Esophagus squamous epithelium (tissue), 5 donors: ENCODE results near the gene ARHGAP45. TPM values are rescaled to one million over a fixed set of nuclear protein-coding genes. Genes with fewer than 3 reads are reported as not detected.
A peak's percentile ranks its signal among the peaks of the same experiment; 100 is the strongest.

Experiments used
- DNase-seq: peaks from one replicate; lab custom pipeline; 2025; lab: John Stamatoyannopoulos, UW
- H3K27ac ChIP-seq, 4 donors: fragments of 200-600 bp; sonication (generic); one replicate each; pipeline ENCODE4 v1.5.1; 2016 to 2019; ENCODE audit warnings: mild to moderate bottlenecking in 1 of 4
- H3K27me3 ChIP-seq, 4 donors: fragments of 200-600 bp; sonication (generic); 1 replicate in 3 of 4; 2 replicates in 1 of 4; pipeline versions ENCODE4 v1.5.1 to v1.6.0; 2017 to 2021; ENCODE audit warnings: antibody characterized with exemption in 1 of 4
- H3K36me3 ChIP-seq, 3 donors: fragments of 200-600 bp; sonication (generic); one replicate each; pipeline ENCODE4 v1.5.1; 2016 to 2019
- H3K4me1 ChIP-seq, 3 donors: fragments of 200-600 bp; sonication (generic); one replicate each; pipeline ENCODE4 v1.5.1; 2017 to 2019
- H3K4me3 ChIP-seq, 4 donors: fragments of 200-600 bp; sonication (generic); 1 replicate in 3 of 4; 2 replicates in 1 of 4; pipeline ENCODE4 v1.5.1; 2016 to 2019; ENCODE audit warnings: mild to moderate bottlenecking in 2 of 4, moderate library complexity in 1 of 4
- H3K9me3 ChIP-seq, 3 donors: fragments of 200-600 bp; sonication (generic); one replicate each; pipeline ENCODE4 v1.5.1; 2016 to 2019
- CTCF ChIP-seq, 6 experiments: fragments of 450-650 bp in 4 of 6; fragments of 200-600 bp in 2 of 6; sonication (generic) in 2 of 6; IDR thresholded peaks; one replicate each; pipeline ENCODE4 v1.5.1; 2016 to 2019; ENCODE audit warnings: antibody characterized with exemption in 6 of 6, mild to moderate bottlenecking in 4 of 6, moderate library complexity in 4 of 6
- POLR2A ChIP-seq, 4 donors: fragments of 450-650 bp; IDR thresholded peaks; one replicate each; pipeline ENCODE4 v1.6.1; 2017; ENCODE audit warnings: antibody characterized with exemption in 4 of 4, mild to moderate bottlenecking in 4 of 4, moderate library complexity in 3 of 4
- WGBS, 2 donors: methylation state at CpG; one replicate each; pipeline ENCODE4 v1.1.5; 2018; 5-methylcytosine and 5-hydroxymethylcytosine counted together
- intact Hi-C: fragments of 100-400 bp; cut with DNase I; formaldehyde crosslinking; loops from one replicate; pipeline ENCODE4 v1.15.0; 2022
- total RNA-seq, 4 donors: library from RNA; depleted of rRNA; stranded (reverse); fragments of >200 nt; gene quantifications; one replicate each; pipeline ENCODE4 v1.1.0, GENCODE V29; 2016
- donor health status: DM: yes; HTN: yes; CAD: no.

Gene ARHGAP45
- total RNA-seq, 4 donors from 2014 or later, result 8.2 to 39.3 (median 12.5) TPM

GRCh38 chr19:1085676-1086442, 18.9 kb downstream of the ARHGAP45 start:
- no peaks in the 10 kb centered on the region for H3K9me3 ChIP-seq
- peaks cover 12 to 53% (median 24%) of the 10 kb centered on the region in 3 donors for H3K36me3 ChIP-seq
- no peak overlapping the region for H3K4me3 ChIP-seq
- 45 to 72% methylated on average over 2 to 7 of the region's 38 CpGs for WGBS, 2 donors
- H3K27ac ChIP-seq, result peak overlapping the region in 1 of 4 donors; percentile 22
- DNase-seq, result no peak
- H3K4me1 ChIP-seq, result peaks cover 15 to 89% (median 27%) of the 10 kb centered on the region in 3 donors
- intact Hi-C loops, result no loop called here
- peaks cover 0 to 4% (median 0%) of the 10 kb centered on the region in 4 donors for H3K27me3 ChIP-seq
- TF ChIP-seq POLR2A (IDR thresholded peaks at IDR 0.05) (no peak), CTCF (IDR thresholded peaks at IDR 0.05) (no peak)

- TF ChIP-seq POLR2A (IDR thresholded peaks at IDR 0.05) (no peak), CTCF (IDR thresholded peaks at IDR 0.05) (no peak)
- WGBS, 2 donors, result 81% methylated on average over 11 to 19 of the region's 21 CpGs
- peaks cover 18 to 61% (median 30%) of the 10 kb centered on the region in 3 donors for H3K36me3 ChIP-seq
- intact Hi-C loops, result no loop called here
- H3K27me3 ChIP-seq, result peaks cover 0 to 4% (median 0%) of the 10 kb centered on the region in 4 donors
- no peak overlapping the region for H3K4me3 ChIP-seq
- H3K27ac ChIP-seq, result peak overlapping the region in 2 of 4 donors; percentile 65 to 88
- no peaks in the 10 kb centered on the region for H3K9me3 ChIP-seq
- no peak for DNase-seq
- peaks cover 15 to 81% (median 22%) of the 10 kb centered on the region in 3 donors for H3K4me1 ChIP-seq
Observed at GRCh38 chr19:1086613-1087012, 19.6 kb downstream of the ARHGAP45 start.

- DNase-seq, result no peak
- no peak overlapping the region for H3K4me3 ChIP-seq
- H3K9me3 ChIP-seq, result no peaks in the 10 kb centered on the region
- peaks cover 24 to 74% (median 38%) of the 10 kb centered on the region in 3 donors for H3K36me3 ChIP-seq
- peak overlapping the region in 3 of 4 donors; percentile 49 to 88 (median 65) for H3K27ac ChIP-seq
- intact Hi-C loops, result no loop called here
- H3K27me3 ChIP-seq, result peaks cover 0 to 1% (median 0%) of the 10 kb centered on the region in 4 donors
- peaks cover 11 to 78% (median 11%) of the 10 kb centered on the region in 3 donors for H3K4me1 ChIP-seq
- 55 to 64% methylated on average over 7 to 14 of the region's 27 CpGs for WGBS, 2 donors
- TF ChIP-seq CTCF (IDR thresholded peaks at IDR 0.05), result no peak
- TF ChIP-seq POLR2A (IDR thresholded peaks at IDR 0.05), result no peak
Observed at GRCh38 chr19:1087813-1088415, 20.9 kb downstream of the ARHGAP45 start.

GRCh38 chr19:1088416-1089010, 21.5 kb downstream of the ARHGAP45 start:
- Histone ChIP-seq H3K27ac (peak overlapping the region in 3 of 4 donors; percentile 49 to 88 (median 65)), H3K27me3 (no peaks in the 10 kb centered on the region), H3K4me3 (no peak overlapping the region), H3K36me3 (peaks cover 26 to 80% (median 38%) of the 10 kb centered on the region in 3 donors), H3K9me3 (no peaks in the 10 kb centered on the region), H3K4me1 (peaks cover 7 to 78% (median 17%) of the 10 kb centered on the region in 3 donors)
- no peak for DNase-seq
- 40 to 79% methylated on average over 1 to 5 of the region's 27 CpGs for WGBS, 2 donors
- TF ChIP-seq POLR2A (IDR thresholded peaks at IDR 0.05) (peak in 1 of 4 donors; percentile 8), CTCF (IDR thresholded peaks at IDR 0.05) (no peak)
- intact Hi-C loops, result no loop called here
